ENCODE results near the gene RC3H2. TPM values are rescaled to one million over a fixed set of nuclear protein-coding genes. Genes with fewer than 3 reads are reported as not detected.
A peak's percentile ranks its signal among the peaks of the same experiment; 100 is the strongest.

The RC3H2 gene
- total and polyA plus RNA-seq, 12 donors = 8.0 to 42.2 (median 30.7) TPM

DNA sequence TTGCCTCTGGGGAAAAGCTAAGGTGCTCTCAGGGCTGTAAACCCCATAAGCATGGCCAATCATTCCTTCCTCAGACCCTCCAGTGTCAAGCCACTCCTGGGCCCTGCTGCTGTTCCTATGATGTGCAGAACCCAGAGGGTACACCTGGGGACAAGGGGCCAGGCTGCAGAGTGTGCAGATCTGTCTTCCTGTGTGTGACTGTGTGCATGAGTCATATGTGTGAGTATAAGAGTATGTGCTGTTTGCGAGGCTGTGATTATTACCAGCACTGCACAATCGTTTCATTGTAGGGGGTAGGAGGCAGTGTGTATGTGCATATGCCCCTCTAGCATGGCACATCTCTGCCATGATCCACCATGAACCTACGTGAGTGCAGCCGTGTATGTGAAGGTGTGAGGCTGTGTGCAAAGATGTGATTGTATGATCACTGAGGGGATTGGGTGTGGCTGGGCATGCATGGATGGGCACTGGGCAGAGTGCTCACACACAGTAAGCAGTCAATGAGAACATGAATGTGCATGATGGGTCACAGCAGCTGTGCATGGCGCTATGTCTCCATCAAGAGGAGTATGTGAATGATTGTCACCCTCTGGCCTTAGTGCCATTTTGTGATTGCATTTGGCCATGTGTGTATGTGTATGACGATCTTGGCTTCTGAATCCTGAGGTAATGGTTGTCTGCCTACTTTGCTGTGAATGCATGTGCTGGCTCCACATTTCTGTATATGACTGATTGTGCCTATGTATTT is 107.7 kb downstream of the RC3H2 start:
- no peaks in the 10 kb centered on the region for H3K4me1 ChIP-seq (replicated peaks in 1 of 2)
- H3K4me3 ChIP-seq = no peak overlapping the region
- DNase-seq = peak in 1 of 7 donors; percentile 23
- H3K36me3 ChIP-seq (replicated peaks in 1 of 2) = no peaks in the 10 kb centered on the region
- no peak overlapping the region for H3K27ac ChIP-seq
- H3K9me3 ChIP-seq (replicated peaks in 1 of 3) = no peaks in the 10 kb centered on the region
- TF ChIP-seq, protein P1, sequence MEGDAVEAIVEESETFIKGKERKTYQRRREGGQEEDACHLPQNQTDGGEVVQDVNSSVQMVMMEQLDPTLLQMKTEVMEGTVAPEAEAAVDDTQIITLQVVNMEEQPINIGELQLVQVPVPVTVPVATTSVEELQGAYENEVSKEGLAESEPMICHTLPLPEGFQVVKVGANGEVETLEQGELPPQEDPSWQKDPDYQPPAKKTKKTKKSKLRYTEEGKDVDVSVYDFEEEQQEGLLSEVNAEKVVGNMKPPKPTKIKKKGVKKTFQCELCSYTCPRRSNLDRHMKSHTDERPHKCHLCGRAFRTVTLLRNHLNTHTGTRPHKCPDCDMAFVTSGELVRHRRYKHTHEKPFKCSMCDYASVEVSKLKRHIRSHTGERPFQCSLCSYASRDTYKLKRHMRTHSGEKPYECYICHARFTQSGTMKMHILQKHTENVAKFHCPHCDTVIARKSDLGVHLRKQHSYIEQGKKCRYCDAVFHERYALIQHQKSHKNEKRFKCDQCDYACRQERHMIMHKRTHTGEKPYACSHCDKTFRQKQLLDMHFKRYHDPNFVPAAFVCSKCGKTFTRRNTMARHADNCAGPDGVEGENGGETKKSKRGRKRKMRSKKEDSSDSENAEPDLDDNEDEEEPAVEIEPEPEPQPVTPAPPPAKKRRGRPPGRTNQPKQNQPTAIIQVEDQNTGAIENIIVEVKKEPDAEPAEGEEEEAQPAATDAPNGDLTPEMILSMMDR (IDR thresholded peaks at IDR 0.05) = no peak
- TF ChIP-seq POLR2A (IDR thresholded peaks at IDR 0.05) = no peak
- H3K27me3 ChIP-seq = no peaks in the 10 kb centered on the region
- intact Hi-C loops (cut with DNase I) = no loop called here
- WGBS, 4 donors = 77 to 85% (median 81%) methylated on average over 6 of the region's 6 CpGs

Small RNA genes within 50 kb of the gene (small RNA-seq; reads per million reads assigned to genes)
- 0 reads per million in 2 donors for gene RNY1P15
- 3,617 to 3,972 reads per million in 2 donors for gene SNORD90

Other genes starting within 250 kb of the RC3H2 start
- gene OR1B1, start 247.7 kb downstream of the RC3H2 start, total RNA-seq = not detected
- gene OR1B1, start 247.7 kb downstream of the RC3H2 start, polyA plus RNA-seq = not detected
- gene OR1L1, start 243.6 kb downstream of the RC3H2 start, total RNA-seq = not detected
- gene OR1L1, start 243.6 kb downstream of the RC3H2 start, polyA plus RNA-seq = not detected
- gene OR1L3, start 230.2 kb downstream of the RC3H2 start, total RNA-seq = not detected
- gene OR1L3, start 230.2 kb downstream of the RC3H2 start, polyA plus RNA-seq = not detected
- gene OR1L4, start 181.4 kb downstream of the RC3H2 start, total RNA-seq = not detected
- gene OR1L4, start 181.4 kb downstream of the RC3H2 start, polyA plus RNA-seq = not detected
- not detected for gene OR1L6, start 163.1 kb downstream of the RC3H2 start, total RNA-seq
- gene OR1L6, start 163.1 kb downstream of the RC3H2 start, polyA plus RNA-seq = not detected
- not detected for gene OR5C1, start 116.4 kb downstream of the RC3H2 start, total RNA-seq
- gene OR5C1, start 116.4 kb downstream of the RC3H2 start, polyA plus RNA-seq = not detected
- not detected for gene OR1K1, start 105.2 kb downstream of the RC3H2 start, total RNA-seq
- gene OR1K1, start 105.2 kb downstream of the RC3H2 start, polyA plus RNA-seq = not detected
- gene PDCL, start 76.8 kb downstream of the RC3H2 start, total RNA-seq = 10 to 100 TPM; 10.5 to 19.1 (median 15.7) TPM
- 10 to 100 TPM in 1 of 3 donors, 1 to 10 TPM in 2; 6.3 to 10.8 (median 6.4) TPM for gene PDCL, start 76.8 kb downstream of the RC3H2 start, polyA plus RNA-seq
- 10 to 100 TPM in 3 of 9 donors, 1 to 10 TPM in 6; 5.2 to 11.6 (median 8.0) TPM for gene ZBTB6, start 8.0 kb upstream of the RC3H2 start, total RNA-seq
- gene ZBTB6, start 8.0 kb upstream of the RC3H2 start, polyA plus RNA-seq = 10 to 100 TPM in 1 of 3 donors, 1 to 10 TPM in 2; 1.8 to 10.9 (median 2.0) TPM
- 1 to 10 TPM; 2.1 to 7.4 (median 5.1) TPM for gene ZBTB26, start 26.2 kb upstream of the RC3H2 start, total RNA-seq
- 1 to 10 TPM; 1.6 to 5.2 (median 1.7) TPM for gene ZBTB26, start 26.2 kb upstream of the RC3H2 start, polyA plus RNA-seq
- gene RABGAP1, start 35.7 kb upstream of the RC3H2 start, total RNA-seq = 10 to 100 TPM; 17.1 to 62.3 (median 36.3) TPM
- 10 to 100 TPM in 2 of 3 donors, 1 to 10 TPM in 1; 8.5 to 29.5 (median 11.9) TPM for gene RABGAP1, start 35.7 kb upstream of the RC3H2 start, polyA plus RNA-seq
- 1 to 10 TPM in 3 of 9 donors, under 1 TPM in 4, not detected in 2; 0.14 to 1.7 (median 0.95) TPM for gene GPR21, start 128.3 kb upstream of the RC3H2 start, total RNA-seq
- gene GPR21, start 128.3 kb upstream of the RC3H2 start, polyA plus RNA-seq = under 1 TPM in 2 of 3 donors, not detected in 1; 0.22 to 0.32 TPM

Measured in adrenal gland (tissue), 12 donors.